HG02610 (cell line): ENCODE results near the gene CDC6.
"Not testable (repeated sequence)": the region's sequence is repeated elsewhere in the genome, so short reads cannot be mapped to it uniquely, and the experiment has no call there.

Experiments used
- ATAC-seq: cut with Tn5 transposase; IDR thresholded peaks from one replicate; pipeline ENCODE4 v1.9.1; 2021; ENCODE audit warnings: mild to moderate bottlenecking, moderate library complexity; ENCODE audit not compliant: unreplicated experiment

Gene CDC6

DNA sequence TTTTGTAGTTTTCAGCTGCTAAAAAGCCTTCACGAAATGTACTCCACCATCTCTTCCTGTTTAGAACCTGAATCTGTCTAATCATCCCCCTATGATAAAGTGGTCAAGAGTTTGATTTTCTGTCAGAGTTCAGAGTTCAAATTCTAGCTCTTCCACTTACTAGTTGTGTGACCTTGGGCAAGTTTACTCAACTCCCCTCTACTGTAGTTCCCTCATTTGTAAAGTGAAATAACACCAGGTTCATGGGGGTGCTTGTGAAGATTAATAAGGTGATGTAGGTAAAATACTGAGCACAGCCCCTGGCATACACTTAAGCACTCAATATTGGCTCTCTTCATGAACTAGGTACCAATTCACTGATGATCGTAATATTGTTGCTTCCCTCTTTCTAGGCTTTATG, 1.2 kb upstream of the CDC6 start:
- no peak for ATAC-seq

DNA sequence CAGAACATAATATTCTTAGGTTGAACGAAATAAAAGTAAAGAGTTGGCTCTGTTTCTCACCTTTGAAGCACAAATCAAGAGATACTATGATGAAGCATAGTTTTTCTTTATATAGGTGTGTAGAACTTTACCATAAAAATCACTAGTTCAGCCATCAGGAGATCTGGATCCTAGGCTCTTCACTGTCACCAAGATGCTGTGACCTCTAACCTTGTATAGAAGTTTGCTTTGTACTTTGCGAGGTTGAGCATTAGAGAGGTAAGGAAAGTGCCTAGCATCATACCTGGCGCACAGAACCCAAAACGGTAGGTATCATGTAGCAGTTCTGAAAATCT, 553 bp upstream of the CDC6 start:
- no peak for ATAC-seq

DNA sequence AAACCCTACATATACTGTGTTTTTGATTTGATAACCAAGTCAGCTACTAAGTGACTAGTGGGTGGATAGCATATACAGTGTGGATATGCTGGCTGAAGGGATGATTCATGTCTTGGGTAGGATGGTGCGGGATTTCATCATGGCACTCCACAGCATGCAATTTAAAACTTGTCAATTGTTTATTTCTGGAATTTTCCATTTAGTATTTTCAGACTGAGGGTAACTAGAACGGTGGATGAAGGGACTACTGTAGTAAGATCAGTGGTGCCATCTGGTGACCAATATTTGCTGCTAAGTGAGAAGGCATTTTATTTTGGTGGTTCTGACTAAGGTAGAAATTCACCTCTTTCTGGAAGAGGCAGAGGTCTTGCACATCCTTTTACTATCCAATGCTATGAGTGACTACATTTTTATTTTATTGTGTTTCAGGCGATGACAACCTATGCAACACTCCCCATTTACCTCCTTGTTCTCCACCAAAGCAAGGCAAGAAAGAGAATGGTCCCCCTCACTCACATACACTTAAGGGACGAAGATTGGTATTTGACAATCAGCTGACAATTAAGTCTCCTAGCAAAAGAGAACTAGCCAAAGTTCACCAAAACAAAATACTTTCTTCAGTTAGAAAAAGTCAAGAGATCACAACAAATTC, 3.1 kb downstream of the CDC6 start:
- ATAC-seq = no peak

DNA sequence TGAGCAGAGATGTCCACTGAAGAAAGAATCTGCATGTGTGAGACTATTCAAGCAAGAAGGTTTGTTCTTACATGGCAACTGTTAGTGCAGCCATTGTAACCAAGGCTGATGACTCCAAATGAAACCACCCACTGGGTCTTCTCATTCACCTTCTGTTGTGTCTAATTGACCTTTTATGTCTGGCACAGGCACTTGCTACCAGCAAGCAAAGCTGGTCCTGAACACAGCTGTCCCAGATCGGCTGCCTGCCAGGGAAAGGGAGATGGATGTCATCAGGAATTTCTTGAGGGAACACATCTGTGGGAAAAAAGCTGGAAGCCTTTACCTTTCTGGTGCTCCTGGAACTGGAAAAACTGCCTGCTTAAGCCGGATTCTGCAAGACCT, 3.6 kb downstream of the CDC6 start:
- ATAC-seq = no peak

DNA sequence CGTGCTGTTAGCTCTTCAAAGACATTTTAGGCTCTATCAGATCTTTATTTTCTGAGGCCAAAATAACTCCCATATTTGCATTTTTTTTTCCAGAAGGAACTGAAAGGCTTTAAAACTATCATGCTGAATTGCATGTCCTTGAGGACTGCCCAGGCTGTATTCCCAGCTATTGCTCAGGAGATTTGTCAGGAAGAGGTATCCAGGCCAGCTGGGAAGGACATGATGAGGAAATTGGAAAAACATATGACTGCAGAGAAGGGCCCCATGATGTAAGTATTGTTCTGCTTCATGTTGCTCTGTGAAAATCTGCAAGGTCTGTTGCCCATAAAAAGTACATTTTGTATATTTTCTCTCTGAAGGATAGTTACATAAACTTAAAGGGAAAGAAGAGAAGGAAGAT, 5.7 kb downstream of the CDC6 start:
- no peak for ATAC-seq

DNA sequence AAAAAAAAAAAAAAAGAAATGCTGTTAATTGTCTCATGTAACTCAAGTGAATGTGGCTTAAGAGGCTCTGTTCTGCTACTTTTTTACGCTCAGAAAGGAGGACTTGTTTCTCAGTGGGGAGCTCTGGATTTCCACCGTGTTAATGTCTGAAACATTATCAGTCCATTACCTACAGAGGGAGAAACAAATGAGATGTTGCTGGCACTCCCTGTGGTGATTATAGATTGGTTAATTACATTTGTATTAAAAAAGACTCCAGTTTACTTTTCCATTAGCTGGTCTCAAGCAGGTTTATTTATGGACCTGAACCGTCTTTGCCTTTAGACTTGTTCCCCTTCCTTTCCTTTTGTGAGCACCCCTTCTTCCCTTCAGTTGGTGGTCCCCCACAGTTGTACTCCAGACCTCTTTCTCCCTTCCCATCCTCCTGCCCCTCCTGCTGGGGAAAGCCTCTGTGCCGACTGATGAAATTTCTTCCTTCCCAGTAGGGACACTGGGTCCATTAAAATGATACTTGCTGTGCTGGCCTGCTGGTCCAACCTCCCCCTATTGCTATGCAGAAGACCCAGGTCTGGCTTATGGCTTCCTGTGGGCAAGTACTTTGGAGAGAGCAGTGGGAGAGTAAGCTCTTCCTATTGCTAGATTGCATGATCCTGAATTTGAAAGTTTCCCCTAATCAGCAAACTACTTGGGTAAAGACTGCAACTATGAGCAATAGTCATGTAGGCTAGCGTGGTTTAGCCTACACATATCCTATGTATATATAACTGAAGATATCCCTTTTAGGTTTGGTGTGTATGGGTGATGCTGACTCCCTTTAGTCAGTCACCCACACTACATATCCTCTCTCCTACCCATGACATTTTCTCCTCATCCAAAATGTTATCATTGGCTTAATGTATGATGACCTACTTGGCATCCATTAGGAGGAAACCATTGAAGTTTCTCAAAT, 8.1 kb downstream of the CDC6 start:
- no peak for ATAC-seq

DNA sequence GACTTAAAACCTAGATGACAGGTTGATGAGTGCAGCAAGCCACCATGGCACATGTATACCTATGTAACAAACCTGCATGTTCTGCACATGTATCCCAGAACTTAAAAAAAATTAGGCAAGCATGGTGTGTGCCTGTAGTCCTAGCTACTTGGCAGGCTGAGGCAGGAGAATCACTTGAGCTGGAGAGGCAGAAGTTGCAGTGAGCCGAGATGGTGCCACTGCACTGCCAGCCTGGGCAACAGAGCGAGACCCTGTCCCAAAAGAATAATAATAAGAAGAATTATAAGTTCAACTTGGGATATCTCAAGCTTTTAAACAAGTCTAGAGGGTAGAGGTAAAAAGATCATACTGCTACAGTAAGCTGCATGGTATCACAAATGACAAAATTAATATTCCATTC, 9.8 kb downstream of the CDC6 start:
- no peak for ATAC-seq

DNA sequence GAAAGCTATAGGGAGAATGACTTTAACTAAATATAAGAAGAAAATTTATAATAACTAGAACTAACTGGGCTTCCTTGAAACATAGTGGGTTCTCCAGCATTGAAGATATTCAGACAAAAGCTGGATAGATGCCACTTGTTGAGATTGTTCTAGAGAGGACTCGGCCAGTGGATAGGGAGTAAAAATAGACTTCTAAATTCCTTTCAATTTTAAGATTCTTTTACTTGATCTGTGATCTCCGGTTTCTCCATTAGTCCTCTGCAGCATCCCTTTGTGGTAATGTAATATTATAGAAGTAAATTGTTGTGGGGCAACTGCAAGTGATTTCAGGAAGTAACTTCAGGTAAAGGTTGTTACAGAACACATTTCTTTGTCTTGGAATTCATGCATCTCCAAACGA, 11.0 kb downstream of the CDC6 start:
- no peak for ATAC-seq

DNA sequence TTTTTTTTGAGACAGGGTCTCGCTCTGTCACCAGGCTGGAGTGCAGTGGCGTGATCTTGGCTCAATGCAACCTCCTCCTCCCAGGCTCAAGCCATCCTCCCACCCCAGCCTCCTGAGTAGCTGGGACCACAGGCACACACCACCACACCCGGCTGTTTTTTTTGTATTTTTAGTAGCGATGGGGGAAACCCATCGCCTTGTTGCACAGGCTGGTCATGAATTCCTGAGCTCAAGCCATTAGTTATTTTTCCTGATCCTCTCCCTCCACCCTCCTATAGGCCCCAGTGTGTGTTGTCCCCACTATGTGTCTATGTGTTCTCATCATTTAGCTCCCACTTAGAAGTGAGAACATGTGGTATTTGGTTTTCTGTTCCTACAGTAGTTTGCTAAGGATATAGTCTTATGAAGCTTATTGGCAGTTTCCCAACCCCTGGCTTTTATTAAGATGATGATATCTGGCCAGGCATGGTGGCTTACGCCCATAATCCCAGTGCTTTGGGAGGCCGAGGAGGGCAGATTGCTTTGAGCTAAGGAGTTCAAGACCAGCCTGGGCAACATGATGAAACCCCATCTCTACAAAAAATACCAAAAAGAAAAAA, 11.6 kb downstream of the CDC6 start:
- ATAC-seq = not testable (repeated sequence)

DNA sequence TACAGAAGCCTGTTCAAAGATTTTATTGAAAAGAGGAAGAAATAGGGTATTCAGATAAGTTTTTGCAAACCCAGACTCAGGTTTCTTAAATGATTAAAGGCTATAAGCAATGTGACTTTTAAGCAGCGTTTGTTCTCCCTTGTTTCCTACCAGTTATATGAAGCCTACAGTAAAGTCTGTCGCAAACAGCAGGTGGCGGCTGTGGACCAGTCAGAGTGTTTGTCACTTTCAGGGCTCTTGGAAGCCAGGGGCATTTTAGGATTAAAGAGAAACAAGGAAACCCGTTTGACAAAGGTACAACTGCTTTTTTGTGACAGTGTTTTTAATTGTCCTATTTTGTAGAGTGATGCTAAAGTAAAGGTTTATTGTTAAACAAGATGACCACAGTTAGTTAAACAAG, 13.6 kb downstream of the CDC6 start:
- no peak for ATAC-seq

DNA sequence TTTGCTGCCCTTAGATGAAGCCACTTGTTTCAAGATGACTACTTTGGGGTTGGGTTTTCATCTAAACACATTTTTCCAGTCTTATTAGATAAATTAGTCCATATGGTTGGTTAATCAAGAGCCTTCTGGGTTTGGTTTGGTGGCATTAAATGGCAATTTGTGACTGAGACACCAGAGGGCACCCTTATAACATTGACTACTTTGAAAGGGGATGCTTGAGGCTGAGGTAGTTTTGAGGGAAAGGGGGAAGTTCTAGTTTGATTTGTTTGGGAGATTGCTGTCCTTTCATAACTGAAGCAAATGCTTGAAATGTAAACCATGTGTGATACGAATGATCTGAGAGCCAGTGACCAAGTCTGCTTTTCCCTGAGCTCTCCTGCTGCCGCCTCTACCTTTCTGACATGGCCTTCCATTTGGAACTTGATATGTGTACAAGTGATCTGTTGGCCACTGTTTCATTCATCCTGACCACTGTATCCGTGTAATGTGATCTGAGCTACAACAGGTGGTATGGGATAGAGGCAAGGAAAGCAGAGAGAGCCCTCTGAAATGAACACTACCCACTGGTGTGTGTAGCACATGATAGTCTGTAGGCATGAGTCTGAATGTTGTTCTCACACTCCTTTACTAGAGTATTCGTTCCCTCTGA, 15.5 kb downstream of the CDC6 start:
- ATAC-seq = no peak

DNA sequence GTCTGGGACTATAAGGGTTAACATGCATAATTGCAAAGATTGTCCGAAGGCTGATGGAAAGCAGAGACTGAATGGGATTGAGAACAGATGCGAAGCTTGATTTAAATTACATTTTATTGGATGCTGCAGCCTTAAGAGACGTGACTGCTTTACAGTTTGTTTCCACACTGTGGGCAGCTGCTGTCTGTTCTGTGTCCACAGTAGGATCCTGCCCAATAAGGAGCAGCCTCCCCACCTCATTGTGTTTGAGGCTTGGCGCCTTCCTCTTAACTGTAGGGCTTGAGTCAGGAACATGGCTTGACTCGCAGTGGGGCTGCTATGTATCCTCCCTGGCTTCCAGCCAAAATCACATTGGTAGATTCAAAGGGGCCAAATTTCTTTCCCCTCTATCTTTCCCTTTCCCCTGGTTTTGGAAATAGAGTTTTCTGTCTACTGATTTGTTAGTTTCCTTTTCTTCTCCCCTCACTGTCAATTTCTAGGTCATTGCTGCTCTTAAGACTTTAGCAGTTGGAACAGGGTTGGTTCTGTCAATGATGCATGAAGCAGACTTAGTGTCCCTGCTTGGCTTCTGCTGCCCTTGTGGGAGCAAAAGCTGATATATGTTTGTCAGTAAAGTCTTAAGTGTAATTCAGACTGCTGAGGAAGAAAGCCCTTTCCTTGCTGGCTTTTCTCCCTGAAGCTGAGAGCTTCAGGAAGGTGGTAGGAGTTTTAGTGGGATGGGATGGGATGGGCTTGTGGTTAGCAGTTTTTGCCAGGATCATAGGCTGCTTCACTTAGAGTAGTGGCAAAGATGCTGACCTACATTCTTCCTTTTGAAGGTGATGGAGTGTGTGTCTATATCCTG, 16.3 kb downstream of the CDC6 start:
- no peak for ATAC-seq

DNA sequence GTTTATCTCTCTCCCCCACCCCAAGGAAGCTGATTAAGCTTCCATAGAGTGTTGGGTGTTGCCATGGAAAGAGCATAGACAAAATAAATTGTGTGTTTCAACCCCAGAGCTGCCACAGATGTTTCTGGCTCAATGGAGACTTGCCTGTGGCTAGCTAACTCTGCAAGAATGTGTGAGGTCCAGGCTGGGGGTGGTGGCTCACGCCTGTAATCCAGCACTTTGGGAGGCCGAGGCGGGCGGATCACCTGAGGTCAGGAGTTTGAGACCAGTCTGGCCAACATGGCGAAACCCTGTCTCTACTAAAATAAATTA, 16.8 kb downstream of the CDC6 start:
- not testable (repeated sequence) for ATAC-seq

DNA sequence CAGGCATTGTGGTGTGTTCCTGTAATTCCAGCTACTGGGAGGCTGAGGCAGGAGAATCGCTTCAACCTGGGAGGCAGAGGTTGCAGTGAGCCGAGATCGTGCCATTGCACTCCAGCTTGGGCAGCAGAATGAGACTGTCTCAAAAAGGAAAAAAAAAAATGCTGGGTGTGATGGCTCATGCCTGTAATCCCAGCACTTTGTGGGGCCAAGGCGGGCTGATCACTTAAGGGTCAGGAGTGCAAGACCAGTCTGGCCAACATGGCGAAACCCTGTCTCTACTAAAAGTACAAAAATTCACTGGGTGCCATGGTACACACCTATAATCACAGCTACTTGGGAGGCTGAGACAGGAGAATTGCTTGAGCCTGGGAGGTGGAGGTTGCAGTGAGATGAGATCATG, 17.2 kb downstream of the CDC6 start:
- ATAC-seq = not testable (repeated sequence)

DNA sequence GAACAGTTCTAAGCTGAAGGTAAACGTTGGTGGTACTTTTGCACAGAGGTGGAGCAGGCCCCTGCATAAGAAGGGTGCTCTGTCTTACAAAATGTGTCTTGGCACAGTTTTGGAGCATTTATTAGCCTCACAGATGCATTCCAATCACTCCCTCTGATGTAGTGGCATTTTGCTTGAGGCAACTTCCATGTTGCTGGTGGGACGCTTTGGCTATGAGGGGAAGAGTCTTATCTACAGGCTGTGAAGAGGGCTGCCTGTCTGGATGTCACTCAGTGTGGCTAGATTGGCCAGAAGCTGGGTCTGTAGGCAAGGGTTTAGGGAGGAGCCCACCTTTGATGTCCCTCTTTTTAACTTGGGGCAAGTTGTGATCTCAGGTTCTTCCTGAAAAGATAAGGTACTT, 18.7 kb downstream of the CDC6 start:
- ATAC-seq = no peak

DNA sequence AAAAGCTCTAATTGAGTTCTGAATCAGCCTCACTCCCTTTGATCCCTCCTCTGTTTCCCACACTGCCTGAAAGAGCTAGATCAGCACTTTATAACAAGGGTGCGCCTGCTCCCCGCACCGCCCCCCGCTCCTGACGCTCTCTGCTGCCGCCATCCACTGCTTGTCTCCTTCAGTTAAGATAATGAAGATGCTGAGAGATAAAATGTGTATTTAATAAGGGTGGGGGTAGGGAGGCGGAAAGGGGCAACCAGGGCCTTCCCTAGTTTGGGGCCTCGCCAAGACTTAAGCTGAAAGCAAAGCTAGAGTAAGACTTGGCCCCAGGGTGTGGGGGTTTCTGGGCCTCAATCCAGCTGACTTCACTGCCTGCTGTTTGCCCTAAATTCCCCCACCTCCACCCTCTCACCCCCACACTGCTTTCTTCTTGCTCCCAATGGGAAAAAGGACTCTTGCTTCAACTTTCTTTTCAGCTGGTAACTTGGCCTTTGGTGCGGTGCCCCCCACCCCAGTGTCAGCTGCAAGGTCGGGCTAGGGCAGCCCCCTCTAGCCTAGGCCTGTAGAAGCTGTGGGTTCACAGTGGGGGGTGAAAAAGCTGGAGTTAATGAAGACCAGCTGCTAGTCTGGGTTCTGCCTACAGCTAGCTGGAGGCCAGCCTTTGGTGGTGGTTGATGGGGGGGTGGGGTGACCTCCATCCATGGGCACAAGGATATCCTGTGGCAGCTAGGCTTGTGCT, 19.5 kb downstream of the CDC6 start:
- no peak for ATAC-seq

DNA sequence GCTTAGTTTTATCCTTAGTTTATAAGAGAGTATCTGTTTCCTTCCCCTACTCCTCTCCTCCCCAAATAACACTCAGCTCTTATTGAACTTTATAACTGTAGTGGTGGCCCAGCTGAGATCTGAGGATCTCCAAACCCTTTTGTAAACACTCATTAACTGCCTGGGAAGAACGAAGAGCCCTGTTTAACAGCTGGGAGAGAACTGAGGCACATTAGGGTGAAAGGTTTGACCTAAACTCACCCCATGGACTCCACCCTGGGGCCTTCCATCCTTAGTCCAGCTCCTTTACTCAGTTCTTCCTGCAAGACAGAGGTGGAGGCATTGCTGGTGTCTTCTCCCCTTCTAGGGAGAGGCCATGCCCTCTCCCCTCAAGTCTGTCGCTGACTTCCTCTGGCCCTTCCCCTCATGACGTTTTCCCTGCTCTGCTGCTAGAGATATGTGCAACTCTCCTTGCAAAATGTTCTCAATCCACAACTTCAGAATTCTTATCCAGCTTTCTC, 20.1 kb downstream of the CDC6 start:
- no peak for ATAC-seq

DNA sequence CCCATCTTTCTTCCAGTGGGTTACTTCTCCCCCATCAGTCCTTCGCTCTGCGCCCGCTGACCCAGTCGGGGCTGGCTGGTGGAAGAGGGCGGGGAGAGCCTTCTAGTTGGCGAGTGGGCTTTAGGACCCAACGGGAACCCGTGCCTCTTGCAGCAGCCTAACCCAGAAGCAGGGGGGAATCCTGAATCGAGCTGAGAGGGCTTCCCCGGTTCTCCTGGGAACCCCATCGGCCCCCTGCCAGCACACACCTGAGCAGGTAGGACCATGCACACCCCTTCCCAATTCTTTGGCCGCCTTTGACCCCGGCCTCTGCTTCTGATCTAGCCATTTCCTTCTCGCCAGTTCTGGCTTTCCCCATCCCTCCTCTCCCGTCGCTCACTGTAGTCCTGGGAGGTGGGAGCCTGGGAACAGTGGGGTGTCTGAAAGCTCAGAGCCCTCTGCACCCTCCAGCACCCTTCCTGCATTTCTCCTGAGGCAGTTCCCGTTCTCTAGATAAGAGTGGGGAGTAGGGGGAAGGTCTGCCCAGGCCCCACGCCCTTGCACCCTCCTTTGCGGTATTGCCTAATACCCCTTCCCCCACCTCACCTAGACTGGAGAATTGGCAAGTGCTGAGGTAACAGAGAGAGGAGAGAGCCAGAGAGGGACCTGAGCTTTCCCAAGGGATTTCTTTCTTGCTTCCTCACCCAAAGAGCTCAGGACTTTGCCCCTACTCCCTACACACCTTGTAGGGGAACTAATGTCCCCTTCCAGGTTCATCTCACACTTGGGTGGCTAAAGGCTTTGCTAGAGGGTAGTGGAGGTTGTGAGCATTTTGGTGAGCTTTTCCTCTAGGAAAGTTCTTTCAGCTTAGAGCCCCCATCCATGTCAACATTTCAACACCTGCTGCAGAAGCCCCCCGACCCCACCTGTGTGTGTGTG, 21.6 kb downstream of the CDC6 start, which contains the start of gene RARA:
RARA (plus strand) TSS at position 150 of the 918 bp plus-strand sequence. CDS start 22,039 bp downstream, outside the sequence.
- ATAC-seq = no peak
